ENCODE results near the gene MICOS13. TPM values are rescaled to one million over a fixed set of nuclear protein-coding genes. Genes with fewer than 3 reads are reported as not detected.

MICOS13 gene
- total RNA-seq, 1 donor from 2014 or later = 61.0 TPM

GRCh38 chr19:5694167-5694955 is 14.0 kb upstream of the MICOS13 start:
- Mint-ChIP-seq H3K9me3 (ENCODE audit: low read depth) (no peaks in the 10 kb centered on the region), H3K4me1 (ENCODE audit: low read depth) (peaks cover 24% of the 10 kb centered on the region), H3K4me3 (ENCODE audit: unreplicated experiment) (no peak overlapping the region), H3K27me3 (ENCODE audit: low read depth) (no peaks in the 10 kb centered on the region), H3K27ac (ENCODE audit: unreplicated experiment) (no peak overlapping the region), H3K36me3 (ENCODE audit: low read depth) (peaks cover 30% of the 10 kb centered on the region)
- no peak for TF ChIP-seq CTCF (IDR thresholded peaks at IDR 0.05)
- DNase-seq (ENCODE audit: low spot score) = no peak

- H3K27ac Mint-ChIP-seq (ENCODE audit: unreplicated experiment) = peak overlapping the region; percentile 59
- DNase-seq (ENCODE audit: low spot score) = peak; percentile 94
- no peaks in the 10 kb centered on the region for H3K27me3 Mint-ChIP-seq (ENCODE audit: low read depth)
- peaks cover 26% of the 10 kb centered on the region for H3K36me3 Mint-ChIP-seq (ENCODE audit: low read depth)
- H3K4me1 Mint-ChIP-seq (ENCODE audit: low read depth) = peaks cover 24% of the 10 kb centered on the region
- H3K9me3 Mint-ChIP-seq (ENCODE audit: low read depth) = no peaks in the 10 kb centered on the region
- no peak overlapping the region for H3K4me3 Mint-ChIP-seq (ENCODE audit: unreplicated experiment)
- no peak for TF ChIP-seq CTCF (IDR thresholded peaks at IDR 0.05)
Observed at GRCh38 chr19:5693195-5694166, 13.2 kb upstream of the MICOS13 start.

DNA sequence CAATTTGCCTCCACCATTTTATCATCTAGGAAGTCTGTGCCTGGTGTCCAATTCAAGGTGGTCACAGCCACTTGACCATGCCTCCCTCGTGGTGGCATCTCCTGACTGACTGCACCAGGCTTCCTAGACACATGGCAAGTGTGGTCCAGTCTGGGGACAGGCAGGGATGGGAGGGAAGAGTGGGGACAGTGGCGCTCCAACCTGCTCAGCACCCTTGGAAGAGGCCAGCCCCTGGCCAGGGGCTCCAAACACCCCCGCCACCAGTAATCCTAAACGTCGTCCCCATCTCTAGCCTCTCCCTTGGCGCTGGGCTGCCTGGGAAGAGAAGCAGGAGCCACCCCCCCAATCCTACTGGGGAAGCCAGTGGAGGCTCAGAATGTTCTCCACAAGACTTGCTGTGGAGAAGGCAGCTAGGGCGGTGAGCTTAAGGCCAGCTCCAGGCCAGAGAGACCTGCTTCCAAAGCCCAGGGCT is 12.4 kb upstream of the MICOS13 start:
- Mint-ChIP-seq H3K36me3 (ENCODE audit: low read depth) (peaks cover 26% of the 10 kb centered on the region), H3K27ac (ENCODE audit: unreplicated experiment) (peak overlapping the region; percentile 59), H3K4me3 (ENCODE audit: unreplicated experiment) (no peak overlapping the region), H3K27me3 (ENCODE audit: low read depth) (no peaks in the 10 kb centered on the region), H3K4me1 (ENCODE audit: low read depth) (peaks cover 29% of the 10 kb centered on the region), H3K9me3 (ENCODE audit: low read depth) (no peaks in the 10 kb centered on the region)
- no peak for DNase-seq (ENCODE audit: low spot score)
- no peak for TF ChIP-seq CTCF (IDR thresholded peaks at IDR 0.05)

DNA sequence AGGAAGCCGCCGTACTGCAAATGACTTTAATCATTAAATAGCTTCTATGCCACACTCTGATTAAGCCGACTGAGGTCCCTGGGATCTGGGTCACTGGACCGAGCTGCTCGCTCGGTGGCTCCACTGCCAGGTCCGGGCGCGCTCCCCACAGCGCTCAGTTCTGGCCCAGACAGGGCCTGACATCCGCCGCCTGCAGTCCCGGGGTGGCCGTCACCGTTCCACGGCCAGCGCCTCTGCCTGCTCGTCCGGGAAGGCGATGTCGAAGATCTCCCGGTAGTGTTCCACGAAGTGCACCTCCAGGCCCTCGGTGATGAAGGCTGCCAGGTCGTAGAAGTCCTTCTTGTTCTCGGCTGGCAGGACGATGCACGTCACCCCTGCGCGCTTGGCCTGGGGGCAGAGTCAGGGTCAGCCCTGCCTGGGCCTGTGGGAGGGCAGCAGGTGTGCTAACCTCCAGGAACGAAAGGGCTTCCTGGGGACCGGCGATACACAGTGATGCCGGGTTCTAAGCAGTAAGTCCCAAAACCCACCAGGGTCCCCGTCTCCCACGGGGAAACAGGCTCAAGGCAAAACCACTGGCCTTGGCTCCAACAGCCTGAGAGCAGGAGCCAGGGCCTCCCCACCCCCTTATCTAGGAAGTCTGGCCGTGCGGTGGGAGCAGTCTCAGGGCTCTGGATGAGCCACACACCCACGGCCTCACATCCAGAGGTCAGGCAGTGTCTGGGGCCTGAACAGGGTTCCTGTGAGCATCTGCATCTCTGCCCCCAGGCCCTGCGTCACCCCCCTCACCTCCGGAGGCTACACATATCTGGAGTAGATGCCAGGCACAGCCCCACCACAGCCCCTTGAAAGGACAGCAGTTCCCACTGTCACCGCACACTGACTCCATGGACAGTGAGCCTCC is 11.8 kb upstream of the MICOS13 start:
- H3K4me3 Mint-ChIP-seq (ENCODE audit: unreplicated experiment) = peak overlapping the region; percentile 96

More for the DNA sequence above, 11.8 kb upstream of the MICOS13 start:
- Mint-ChIP-seq H3K27me3 (ENCODE audit: low read depth) (no peaks in the 10 kb centered on the region), H3K4me1 (ENCODE audit: low read depth) (peaks cover 29% of the 10 kb centered on the region), H3K9me3 (ENCODE audit: low read depth) (no peaks in the 10 kb centered on the region), H3K36me3 (ENCODE audit: low read depth) (peaks cover 26% of the 10 kb centered on the region), H3K27ac (ENCODE audit: unreplicated experiment) (peak overlapping the region; percentile 59)
- no peak for TF ChIP-seq CTCF (IDR thresholded peaks at IDR 0.05)
- no peak for DNase-seq (ENCODE audit: low spot score)

All from chondrocyte (in vitro differentiated cells).